ENCODE measurements around the gene P2RX6. TPM values are rescaled to one million over a fixed set of nuclear protein-coding genes. Genes with fewer than 3 reads are reported as not detected.

P2RX6 gene
- total and polyA plus RNA-seq, 9 of the 15 experiments (the other 6 are each of a cell fraction or from before 2014, with no cell fraction given), result 0.01 to 3.9 (median 1.5) TPM; not detected in 1

GRCh38 chr22:20991252-20992055 is 23.5 kb upstream of the P2RX6 start (continued):
- TF ChIP-seq, protein P1, sequence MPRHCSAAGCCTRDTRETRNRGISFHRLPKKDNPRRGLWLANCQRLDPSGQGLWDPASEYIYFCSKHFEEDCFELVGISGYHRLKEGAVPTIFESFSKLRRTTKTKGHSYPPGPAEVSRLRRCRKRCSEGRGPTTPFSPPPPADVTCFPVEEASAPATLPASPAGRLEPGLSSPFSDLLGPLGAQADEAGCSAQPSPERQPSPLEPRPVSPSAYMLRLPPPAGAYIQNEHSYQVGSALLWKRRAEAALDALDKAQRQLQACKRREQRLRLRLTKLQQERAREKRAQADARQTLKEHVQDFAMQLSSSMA (CRISPR knock-in tag; IDR thresholded peaks at IDR 0.05), result no peak
- no peak for TF ChIP-seq HOMEZ (CRISPR knock-in tag; IDR thresholded peaks at IDR 0.05)
- no peak for TF ChIP-seq POLR2A (conservative IDR thresholded peaks at IDR 0.05)
- TF ChIP-seq CC2D1A (IDR thresholded peaks at IDR 0.05), result no peak
- TF ChIP-seq ZNF133 (CRISPR knock-in tag; IDR thresholded peaks at IDR 0.05), result peak; percentile 66; the same call in 1 of the 2 replicates
- no peak for TF ChIP-seq HDGF (IDR thresholded peaks at IDR 0.05)
- no peak for TF ChIP-seq STAT5B (CRISPR knock-in tag; IDR thresholded peaks at IDR 0.05)
- TF ChIP-seq, protein P2, sequence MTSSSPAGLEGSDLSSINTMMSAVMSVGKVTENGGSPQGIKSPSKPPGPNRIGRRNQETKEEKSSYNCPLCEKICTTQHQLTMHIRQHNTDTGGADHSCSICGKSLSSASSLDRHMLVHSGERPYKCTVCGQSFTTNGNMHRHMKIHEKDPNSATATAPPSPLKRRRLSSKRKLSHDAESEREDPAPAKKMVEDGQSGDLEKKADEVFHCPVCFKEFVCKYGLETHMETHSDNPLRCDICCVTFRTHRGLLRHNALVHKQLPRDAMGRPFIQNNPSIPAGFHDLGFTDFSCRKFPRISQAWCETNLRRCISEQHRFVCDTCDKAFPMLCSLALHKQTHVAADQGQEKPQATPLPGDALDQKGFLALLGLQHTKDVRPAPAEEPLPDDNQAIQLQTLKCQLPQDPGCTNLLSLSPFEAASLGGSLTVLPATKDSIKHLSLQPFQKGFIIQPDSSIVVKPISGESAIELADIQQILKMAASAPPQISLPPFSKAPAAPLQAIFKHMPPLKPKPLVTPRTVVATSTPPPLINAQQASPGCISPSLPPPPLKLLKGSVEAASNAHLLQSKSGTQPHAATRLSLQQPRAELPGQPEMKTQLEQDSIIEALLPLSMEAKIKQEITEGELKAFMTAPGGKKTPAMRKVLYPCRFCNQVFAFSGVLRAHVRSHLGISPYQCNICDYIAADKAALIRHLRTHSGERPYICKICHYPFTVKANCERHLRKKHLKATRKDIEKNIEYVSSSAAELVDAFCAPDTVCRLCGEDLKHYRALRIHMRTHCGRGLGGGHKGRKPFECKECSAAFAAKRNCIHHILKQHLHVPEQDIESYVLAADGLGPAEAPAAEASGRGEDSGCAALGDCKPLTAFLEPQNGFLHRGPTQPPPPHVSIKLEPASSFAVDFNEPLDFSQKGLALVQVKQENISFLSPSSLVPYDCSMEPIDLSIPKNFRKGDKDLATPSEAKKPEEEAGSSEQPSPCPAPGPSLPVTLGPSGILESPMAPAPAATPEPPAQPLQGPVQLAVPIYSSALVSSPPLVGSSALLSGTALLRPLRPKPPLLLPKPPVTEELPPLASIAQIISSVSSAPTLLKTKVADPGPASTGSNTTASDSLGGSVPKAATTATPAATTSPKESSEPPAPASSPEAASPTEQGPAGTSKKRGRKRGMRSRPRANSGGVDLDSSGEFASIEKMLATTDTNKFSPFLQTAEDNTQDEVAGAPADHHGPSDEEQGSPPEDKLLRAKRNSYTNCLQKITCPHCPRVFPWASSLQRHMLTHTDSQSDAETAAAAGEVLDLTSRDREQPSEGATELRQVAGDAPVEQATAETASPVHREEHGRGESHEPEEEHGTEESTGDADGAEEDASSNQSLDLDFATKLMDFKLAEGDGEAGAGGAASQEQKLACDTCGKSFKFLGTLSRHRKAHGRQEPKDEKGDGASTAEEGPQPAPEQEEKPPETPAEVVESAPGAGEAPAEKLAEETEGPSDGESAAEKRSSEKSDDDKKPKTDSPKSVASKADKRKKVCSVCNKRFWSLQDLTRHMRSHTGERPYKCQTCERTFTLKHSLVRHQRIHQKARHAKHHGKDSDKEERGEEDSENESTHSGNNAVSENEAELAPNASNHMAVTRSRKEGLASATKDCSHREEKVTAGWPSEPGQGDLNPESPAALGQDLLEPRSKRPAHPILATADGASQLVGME (CRISPR knock-in tag; IDR thresholded peaks at IDR 0.05), result 0 out of 2 replicates have a peak, but pooled peaks have one; percentile 59
- TF ChIP-seq ZNF717 (CRISPR knock-in tag; IDR thresholded peaks at IDR 0.05), result no peak
- TF ChIP-seq ETS2 (tag; IDR thresholded peaks at IDR 0.05; ENCODE audit: borderline replicate concordance, poor library complexity, severe bottlenecking), result no peak
- no peak for TF ChIP-seq TCF7 (IDR thresholded peaks at IDR 0.05; ENCODE audit: borderline replicate concordance)
- no peak for TF ChIP-seq MEIS2 (IDR thresholded peaks at IDR 0.05; ENCODE audit: partially characterized antibody)
- no peak for TF ChIP-seq CREBBP (IDR thresholded peaks at IDR 0.05; ENCODE audit: low read depth, low read length)
- no peak for TF ChIP-seq NRF1 (conservative IDR thresholded peaks at IDR 0.05 in 1 of 2, IDR thresholded peaks at IDR 0.05 in 1 of 2)
- TF ChIP-seq, protein P3, sequence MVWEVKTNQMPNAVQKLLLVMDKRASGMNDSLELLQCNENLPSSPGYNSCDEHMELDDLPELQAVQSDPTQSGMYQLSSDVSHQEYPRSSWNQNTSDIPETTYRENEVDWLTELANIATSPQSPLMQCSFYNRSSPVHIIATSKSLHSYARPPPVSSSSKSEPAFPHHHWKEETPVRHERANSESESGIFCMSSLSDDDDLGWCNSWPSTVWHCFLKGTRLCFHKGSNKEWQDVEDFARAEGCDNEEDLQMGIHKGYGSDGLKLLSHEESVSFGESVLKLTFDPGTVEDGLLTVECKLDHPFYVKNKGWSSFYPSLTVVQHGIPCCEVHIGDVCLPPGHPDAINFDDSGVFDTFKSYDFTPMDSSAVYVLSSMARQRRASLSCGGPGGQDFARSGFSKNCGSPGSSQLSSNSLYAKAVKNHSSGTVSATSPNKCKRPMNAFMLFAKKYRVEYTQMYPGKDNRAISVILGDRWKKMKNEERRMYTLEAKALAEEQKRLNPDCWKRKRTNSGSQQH (CRISPR knock-in tag; IDR thresholded peaks at IDR 0.05), result no peak
- no peak for TF ChIP-seq MAFF (IDR thresholded peaks at IDR 0.05; ENCODE audit: low read length)
- no peak for TF ChIP-seq MAFK (IDR thresholded peaks at IDR 0.05; ENCODE audit: low read length)
- TF ChIP-seq, protein P4, sequence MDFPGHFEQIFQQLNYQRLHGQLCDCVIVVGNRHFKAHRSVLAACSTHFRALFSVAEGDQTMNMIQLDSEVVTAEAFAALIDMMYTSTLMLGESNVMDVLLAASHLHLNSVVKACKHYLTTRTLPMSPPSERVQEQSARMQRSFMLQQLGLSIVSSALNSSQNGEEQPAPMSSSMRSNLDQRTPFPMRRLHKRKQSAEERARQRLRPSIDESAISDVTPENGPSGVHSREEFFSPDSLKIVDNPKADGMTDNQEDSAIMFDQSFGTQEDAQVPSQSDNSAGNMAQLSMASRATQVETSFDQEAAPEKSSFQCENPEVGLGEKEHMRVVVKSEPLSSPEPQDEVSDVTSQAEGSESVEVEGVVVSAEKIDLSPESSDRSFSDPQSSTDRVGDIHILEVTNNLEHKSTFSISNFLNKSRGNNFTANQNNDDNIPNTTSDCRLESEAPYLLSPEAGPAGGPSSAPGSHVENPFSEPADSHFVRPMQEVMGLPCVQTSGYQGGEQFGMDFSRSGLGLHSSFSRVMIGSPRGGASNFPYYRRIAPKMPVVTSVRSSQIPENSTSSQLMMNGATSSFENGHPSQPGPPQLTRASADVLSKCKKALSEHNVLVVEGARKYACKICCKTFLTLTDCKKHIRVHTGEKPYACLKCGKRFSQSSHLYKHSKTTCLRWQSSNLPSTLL (IDR thresholded peaks at IDR 0.05), result no peak

Data from K562 (cell line).